Measurements from ENCODE around the gene ACR.

The ACR gene

GRCh38 chr22:50722716-50723428 is 15.1 kb upstream of the ACR start:
- no peaks in the 10 kb centered on the region for H3F3A ChIP-seq (ENCODE audit: low read depth)
- no peak overlapping the region for H3K9ac ChIP-seq (ENCODE audit: low read depth, low read length, poor library complexity, severe bottlenecking)
- no peaks in the 10 kb centered on the region for H3K79me2 ChIP-seq (ENCODE audit: insufficient read depth, low read length)
- H3K9me3 ChIP-seq (ENCODE audit: insufficient read depth, low read depth, low read length) = no peaks in the 10 kb centered on the region
- H3K27me3 ChIP-seq (ENCODE audit: insufficient read depth, low read length, poor library complexity, severe bottlenecking) = no peaks in the 10 kb centered on the region
- TF ChIP-seq CTCF (conservative IDR thresholded peaks at IDR 0.05; ENCODE audit: low read length) = no peak
- TF ChIP-seq EZH2phosphoT487 (IDR thresholded peaks at IDR 0.05; ENCODE audit: borderline replicate concordance) = no peak
- H3K4me1 ChIP-seq (ENCODE audit: insufficient read depth, low read length, poor library complexity, severe bottlenecking) = no peaks in the 10 kb centered on the region
- no peak overlapping the region for H3K4me3 ChIP-seq (ENCODE audit: low read length, poor library complexity, severe bottlenecking)
- H3K36me3 ChIP-seq (ENCODE audit: insufficient read depth, low read length) = peaks cover 10% of the 10 kb centered on the region; the same call in 1 of the 2 replicates
- no peak overlapping the region for H2AFZ ChIP-seq (ENCODE audit: low read length)
- H4K20me1 ChIP-seq (ENCODE audit: insufficient read depth, low read length, poor library complexity, severe bottlenecking) = no peaks in the 10 kb centered on the region
- no peaks in the 10 kb centered on the region for H3K9me2 ChIP-seq (replicated peaks; ENCODE audit: low read depth, low read length)
- H3K4me2 ChIP-seq (ENCODE audit: low read depth, low read length, poor library complexity, severe bottlenecking) = no peak overlapping the region

GRCh38 chr22:50723991-50724390 is 14.0 kb upstream of the ACR start:
- peaks cover 10% of the 10 kb centered on the region; the same call in 1 of the 2 replicates for H3K36me3 ChIP-seq (ENCODE audit: insufficient read depth, low read length)
- no peaks in the 10 kb centered on the region for H3K9me2 ChIP-seq (replicated peaks; ENCODE audit: low read depth, low read length)
- peaks cover 3% of the 10 kb centered on the region for H3K4me1 ChIP-seq (ENCODE audit: insufficient read depth, low read length, poor library complexity, severe bottlenecking)
- H4K20me1 ChIP-seq (ENCODE audit: insufficient read depth, low read length, poor library complexity, severe bottlenecking) = no peaks in the 10 kb centered on the region
- H3K9ac ChIP-seq (ENCODE audit: low read depth, low read length, poor library complexity, severe bottlenecking) = no peak overlapping the region
- H3K27me3 ChIP-seq (ENCODE audit: insufficient read depth, low read length, poor library complexity, severe bottlenecking) = no peaks in the 10 kb centered on the region
- no peak overlapping the region for H3K4me3 ChIP-seq (ENCODE audit: low read length, poor library complexity, severe bottlenecking)
- no peak overlapping the region for H3K4me2 ChIP-seq (ENCODE audit: low read depth, low read length, poor library complexity, severe bottlenecking)
- no peaks in the 10 kb centered on the region for H3K9me3 ChIP-seq (ENCODE audit: insufficient read depth, low read depth, low read length)
- no peaks in the 10 kb centered on the region for H3K79me2 ChIP-seq (ENCODE audit: insufficient read depth, low read length)
- TF ChIP-seq CTCF (conservative IDR thresholded peaks at IDR 0.05; ENCODE audit: low read length) (no peak), EZH2phosphoT487 (IDR thresholded peaks at IDR 0.05; ENCODE audit: borderline replicate concordance) (no peak)
- no peak overlapping the region for H2AFZ ChIP-seq (ENCODE audit: low read length)
- no peaks in the 10 kb centered on the region for H3F3A ChIP-seq (ENCODE audit: low read depth)

GRCh38 chr22:50724616-50725015 is 13.4 kb upstream of the ACR start:
- no peaks in the 10 kb centered on the region for H3K27me3 ChIP-seq (ENCODE audit: insufficient read depth, low read length, poor library complexity, severe bottlenecking)
- H3K9me2 ChIP-seq (replicated peaks; ENCODE audit: low read depth, low read length) = no peaks in the 10 kb centered on the region
- no peak overlapping the region for H2AFZ ChIP-seq (ENCODE audit: low read length)
- TF ChIP-seq CTCF (conservative IDR thresholded peaks at IDR 0.05; ENCODE audit: low read length) (no peak), EZH2phosphoT487 (IDR thresholded peaks at IDR 0.05; ENCODE audit: borderline replicate concordance) (no peak)
- peaks cover 4% of the 10 kb centered on the region for H3K4me1 ChIP-seq (ENCODE audit: insufficient read depth, low read length, poor library complexity, severe bottlenecking)
- no peaks in the 10 kb centered on the region for H4K20me1 ChIP-seq (ENCODE audit: insufficient read depth, low read length, poor library complexity, severe bottlenecking)
- no peaks in the 10 kb centered on the region for H3K79me2 ChIP-seq (ENCODE audit: insufficient read depth, low read length)
- H3K36me3 ChIP-seq (ENCODE audit: insufficient read depth, low read length) = peaks cover 10% of the 10 kb centered on the region; the same call in 1 of the 2 replicates
- H3K4me3 ChIP-seq (ENCODE audit: low read length, poor library complexity, severe bottlenecking) = no peak overlapping the region
- H3K9ac ChIP-seq (ENCODE audit: low read depth, low read length, poor library complexity, severe bottlenecking) = no peak overlapping the region
- H3K9me3 ChIP-seq (ENCODE audit: insufficient read depth, low read depth, low read length) = no peaks in the 10 kb centered on the region
- H3F3A ChIP-seq (ENCODE audit: low read depth) = no peaks in the 10 kb centered on the region
- H3K4me2 ChIP-seq (ENCODE audit: low read depth, low read length, poor library complexity, severe bottlenecking) = no peak overlapping the region

All from Loucy (cell line).